HG03439 (cell line): ENCODE measurements around the gene AKT1S1.
"Not testable (repeated sequence)": the region's sequence is repeated elsewhere in the genome, so short reads cannot be mapped to it uniquely, and the experiment has no call there.

Experiments used
- ATAC-seq: cut with Tn5 transposase; IDR thresholded peaks from one replicate; pipeline ENCODE4 v1.9.1; 2021; ENCODE audit warnings: mild to moderate bottlenecking, moderate library complexity; ENCODE audit not compliant: unreplicated experiment

The AKT1S1 gene

DNA sequence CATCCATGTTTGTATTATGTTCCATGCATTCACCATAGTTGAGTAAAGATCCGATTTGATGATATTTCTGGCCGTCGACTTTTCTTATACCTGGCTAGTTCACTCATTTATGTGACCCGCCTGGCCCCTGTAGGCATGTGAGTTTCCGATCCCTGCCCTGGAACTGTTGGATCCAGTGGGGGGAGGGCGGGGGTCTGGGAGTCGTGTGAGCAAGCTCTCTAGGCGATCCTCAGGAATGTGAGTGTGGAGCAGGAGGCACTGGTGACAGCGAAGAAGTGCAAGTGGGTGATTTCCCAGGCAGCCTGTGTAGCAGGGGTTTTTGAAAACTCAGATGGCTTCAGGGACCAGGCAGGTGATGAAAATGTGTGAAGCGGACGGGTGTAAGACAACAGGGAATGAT, 36.8 kb downstream of the AKT1S1 start:
- ATAC-seq, result no peak

DNA sequence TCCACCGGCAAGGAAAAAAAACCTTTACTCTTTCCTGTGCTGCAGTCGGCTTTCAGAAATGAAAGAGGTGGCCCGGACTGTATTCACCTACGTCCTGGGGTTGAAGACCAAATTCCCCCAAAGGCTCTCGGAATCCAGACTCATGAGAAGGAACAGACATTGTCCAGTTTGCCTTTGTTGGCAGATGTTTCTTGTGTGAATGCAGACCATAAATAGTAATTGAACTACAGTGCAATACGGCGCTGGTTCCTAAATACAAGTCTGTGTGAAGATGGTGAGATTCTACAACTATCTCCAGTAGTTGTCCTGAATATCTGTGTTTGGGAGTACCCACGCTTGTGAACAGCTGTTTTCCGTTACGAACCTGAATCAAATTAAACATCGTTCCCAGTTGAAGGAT, 37.4 kb downstream of the AKT1S1 start:
- ATAC-seq, result no peak

DNA sequence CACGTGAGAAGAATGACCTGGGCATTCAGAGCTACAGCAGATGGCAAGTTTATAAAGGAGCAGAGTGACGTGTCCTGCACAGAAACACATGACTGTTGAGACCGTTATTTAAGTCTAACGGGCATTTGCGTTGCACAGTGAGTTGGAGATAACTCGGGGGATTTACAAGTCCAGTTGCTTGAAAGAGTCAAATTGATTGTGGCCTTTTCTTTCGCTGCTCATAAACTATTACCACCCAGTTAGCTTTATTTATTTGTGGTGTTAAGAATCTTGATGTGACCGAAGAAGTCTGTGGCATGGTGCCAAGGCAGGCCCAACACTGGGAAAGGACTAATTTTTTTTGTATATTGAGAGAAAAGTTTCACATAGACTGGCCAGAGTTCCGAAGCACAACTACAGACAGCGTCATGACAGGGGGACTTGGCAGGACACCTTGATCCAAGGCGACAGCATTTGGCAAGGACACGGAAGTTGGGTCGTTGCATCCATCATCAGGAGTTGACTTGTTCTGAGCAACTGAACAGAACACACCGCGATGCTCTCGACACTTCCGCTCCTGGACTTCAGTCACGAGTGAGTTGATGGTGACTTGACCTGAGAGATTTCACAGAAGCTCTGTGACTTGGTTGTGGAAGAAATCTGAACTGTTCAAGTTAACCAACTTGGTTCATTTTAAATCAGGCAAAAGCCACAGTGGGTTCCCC, 38.1 kb downstream of the AKT1S1 start:
- ATAC-seq, result no peak

DNA sequence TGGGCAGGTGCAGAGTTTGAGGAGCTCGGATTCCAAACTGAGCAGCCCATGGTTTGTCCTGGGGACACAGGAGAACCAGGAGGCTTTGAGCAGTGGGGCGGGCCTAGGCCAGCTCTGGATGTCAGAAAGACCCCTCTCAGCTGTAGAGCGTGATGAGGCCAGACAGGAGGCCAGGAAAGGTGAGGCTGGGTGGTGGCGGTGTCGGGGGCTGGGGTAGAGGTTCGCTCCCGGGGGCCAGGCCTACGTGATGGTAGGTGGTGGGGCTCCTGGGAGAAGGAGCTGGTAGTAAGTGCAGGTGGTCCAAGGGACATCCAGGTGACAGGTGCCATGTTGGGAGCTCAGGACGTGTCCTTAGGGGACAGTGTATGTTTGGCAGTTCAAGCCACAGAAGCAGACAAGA, 39.7 kb downstream of the AKT1S1 start:
- ATAC-seq, result no peak

DNA sequence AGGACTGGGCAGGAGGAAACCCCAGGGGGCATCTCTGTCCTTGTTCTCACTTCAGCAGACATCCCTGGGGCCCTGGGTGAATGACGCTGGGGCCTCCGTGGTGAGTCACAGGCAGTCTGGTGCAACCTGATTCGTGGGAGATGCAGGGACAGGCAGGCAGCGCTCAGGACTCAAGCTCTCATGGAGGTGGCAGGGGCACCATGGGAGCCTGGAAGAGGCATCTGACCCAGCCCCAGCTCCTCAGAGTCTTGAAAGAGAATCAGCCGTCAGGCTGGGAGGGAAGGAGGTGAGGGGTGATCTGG, 40.2 kb downstream of the AKT1S1 start:
- ATAC-seq, result no peak

DNA sequence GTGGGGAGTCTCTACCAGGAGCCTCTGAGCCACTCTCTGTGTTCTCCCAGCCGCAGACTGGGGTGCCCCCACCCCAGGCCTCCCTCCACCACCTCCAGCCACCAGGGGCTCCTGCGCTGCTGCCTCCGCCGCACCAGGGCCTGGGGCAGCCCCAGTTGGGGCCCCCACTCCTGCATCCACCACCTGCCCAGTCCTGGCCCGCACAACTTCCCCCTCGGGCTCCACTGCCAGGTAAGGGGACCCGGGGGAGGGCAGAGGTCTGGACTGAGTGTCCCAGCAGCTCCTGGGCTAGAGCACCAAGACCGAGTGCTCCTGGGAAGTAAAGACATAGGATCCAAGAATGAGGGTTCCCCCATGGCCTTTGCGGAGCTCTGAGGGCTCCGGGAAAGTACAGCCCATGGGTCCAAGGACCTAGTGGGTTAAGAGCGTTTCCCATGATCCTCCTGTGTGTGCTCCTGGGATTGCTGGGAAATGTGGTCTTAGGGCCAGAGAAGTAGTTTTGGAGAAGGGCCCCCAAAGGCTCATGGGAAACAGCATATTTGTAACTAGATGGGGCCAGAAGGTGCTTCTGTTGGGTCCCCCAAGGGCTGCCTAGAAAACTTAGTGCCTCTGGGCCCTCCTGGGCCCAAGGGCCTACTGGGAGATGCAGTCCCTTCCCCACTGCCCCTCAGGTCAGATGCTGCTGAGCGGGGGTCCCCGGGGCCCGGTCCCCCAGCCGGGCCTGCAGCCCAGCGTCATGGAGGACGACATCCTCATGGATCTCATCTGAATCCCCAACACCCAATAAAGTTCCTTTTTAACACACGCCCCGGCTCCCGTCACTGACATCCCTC, 40.8 kb downstream of the AKT1S1 start:
- ATAC-seq, result no peak

DNA sequence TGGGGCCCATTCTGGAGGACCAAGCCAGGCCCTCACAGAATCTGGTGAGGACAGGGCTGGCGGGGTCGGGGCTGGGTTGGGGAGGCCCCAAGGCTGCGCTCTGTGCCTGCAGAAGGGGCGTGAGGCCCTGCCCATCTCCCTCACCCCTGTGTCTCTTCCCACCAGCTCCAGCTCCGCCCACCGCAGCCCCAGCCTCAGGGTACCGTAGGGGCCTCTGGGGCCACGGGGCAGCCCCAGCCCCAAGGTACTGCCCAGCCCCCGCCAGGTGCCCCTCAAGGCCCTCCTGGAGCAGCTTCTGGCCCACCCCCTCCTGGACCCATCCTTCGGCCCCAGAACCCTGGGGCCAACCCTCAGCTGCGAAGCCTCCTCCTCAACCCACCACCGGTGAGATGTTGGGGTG, 41.6 kb downstream of the AKT1S1 start:
- ATAC-seq, result no peak

DNA sequence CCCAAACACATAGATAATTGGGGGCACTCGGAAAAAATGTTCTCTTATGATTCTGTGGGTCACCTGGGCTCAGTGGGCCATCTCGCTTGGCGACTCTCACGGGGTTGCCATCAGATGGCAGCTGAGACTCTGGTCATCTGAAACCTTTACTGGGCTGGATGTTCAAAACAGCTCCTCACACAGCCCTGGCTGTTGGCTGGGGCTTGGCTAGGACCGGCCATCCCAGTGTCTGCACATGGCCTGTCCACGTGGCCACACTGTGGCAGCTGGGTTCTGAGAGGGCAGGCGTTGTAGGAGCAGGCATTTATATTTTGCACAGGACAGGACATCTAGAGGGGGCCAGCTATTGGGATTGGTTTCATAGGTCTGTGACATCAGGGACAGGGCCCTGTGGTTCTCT, 43.6 kb downstream of the AKT1S1 start:
- ATAC-seq, result no peak

DNA sequence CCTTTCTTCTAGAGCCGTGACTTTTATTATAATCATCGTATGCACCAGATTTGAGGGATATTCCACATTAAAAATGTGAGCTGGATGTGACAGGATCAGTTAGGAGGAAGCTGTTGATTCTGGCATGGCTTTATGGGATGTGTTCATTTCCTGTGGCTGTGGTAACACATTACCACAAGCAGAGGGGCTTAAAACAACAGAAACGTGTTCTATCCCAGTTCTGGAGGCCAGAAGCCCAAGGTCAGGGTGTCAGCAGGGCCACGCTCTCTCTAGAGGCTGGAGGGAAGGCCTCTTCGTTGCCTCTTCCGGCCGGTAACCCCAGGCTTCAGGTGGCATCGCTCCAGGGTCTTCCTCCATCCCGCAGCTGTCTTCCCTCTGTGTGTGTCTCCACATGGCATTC, 44.6 kb downstream of the AKT1S1 start:
- ATAC-seq, result no peak

DNA sequence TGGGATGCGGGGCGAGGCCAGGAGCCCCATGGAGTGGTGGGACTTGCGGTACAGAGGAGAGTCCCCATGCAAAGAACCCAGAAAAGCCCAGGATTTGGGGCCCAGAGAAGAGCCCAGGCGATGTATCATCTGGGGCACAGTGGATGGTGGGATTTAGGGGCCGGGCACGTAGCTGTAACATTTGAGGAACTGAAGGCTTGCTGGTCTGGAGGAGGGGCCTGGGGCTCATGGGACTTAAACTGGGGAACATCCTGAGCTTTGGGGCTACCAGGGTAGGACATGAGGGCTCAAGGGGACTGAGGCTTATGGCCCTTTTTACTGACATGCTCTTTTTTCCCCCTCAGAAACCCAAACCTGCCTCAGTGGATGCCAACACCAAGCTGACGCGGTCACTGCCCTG, 45.6 kb downstream of the AKT1S1 start:
- no peak for ATAC-seq

DNA sequence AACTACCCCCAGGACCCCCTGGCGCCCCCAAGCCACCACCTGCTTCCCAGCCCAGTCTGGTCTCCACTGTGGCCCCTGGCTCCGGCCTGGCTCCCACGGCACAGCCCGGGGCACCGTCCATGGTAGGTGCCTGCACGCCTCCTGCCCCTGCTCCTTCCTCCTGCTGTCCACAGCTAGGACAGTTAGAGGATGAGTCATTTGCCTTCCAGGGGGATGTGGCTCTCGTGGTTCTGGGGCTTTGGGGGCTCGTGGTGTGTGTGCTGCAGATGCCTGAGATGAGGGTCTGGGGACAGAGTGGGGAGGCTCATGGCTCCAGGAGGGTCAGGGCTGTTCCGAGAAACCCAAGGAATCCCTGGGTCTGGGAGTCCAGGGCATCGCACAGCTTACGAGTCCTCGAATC, 46.4 kb downstream of the AKT1S1 start:
- no peak for ATAC-seq

DNA sequence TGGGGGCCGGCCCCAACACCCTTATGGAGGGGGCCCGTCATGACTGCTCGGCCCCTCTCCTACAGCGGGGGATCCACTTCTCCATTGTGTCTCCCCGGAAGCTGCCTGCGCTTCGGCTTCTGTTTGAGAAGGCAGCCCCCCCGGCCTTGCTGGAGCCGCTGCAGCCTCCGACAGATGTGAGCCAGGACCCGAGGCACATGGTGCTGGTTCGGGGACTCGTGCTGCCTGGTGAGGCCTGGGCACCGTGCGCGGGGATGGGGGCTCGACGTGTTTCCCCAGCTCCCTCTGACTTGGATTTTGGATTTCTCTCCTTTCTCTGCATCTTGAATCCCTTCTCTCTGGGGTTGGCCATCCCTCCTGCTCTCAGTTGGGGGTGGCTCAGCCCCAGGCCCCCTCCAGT, 47.4 kb downstream of the AKT1S1 start:
- no peak for ATAC-seq

DNA sequence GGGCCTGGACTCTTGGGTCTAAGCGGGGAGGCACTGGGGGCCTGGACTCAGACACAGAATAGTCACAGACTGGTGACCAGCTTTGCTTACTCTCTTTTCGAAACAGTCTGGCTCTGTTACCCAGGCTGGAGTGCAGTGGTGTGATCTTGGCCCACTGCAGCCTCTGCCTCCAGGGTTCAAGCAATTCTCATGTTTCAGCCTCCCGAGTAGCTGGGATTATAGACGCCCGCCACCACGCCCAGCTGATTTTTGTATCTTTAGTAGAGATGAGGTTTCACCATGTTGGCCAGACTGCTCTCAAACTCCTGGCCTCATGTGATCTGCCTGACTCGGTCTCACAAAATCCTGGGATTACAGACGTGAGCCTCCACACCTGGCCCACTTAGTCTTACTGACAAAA, 48.0 kb downstream of the AKT1S1 start:
- ATAC-seq, result no peak

DNA sequence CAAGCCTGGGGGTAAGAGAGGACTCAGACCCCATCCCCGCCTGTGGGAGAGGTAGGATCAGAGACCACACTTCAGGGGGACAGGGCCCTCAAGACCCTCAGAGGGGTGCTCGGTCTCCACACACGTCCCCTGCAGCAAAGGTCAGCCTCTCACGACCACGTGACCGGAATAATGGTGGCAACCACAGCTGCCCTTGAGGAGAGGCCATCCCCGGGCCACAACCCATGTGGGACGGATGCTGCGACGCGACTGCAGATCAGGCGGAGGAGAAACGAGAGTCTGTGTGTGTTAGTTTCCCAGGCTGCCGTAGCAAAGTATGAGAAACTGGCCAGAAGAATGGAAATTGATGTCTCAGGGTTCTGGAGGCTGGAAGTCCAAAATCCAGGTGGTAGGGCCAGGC, 50.1 kb downstream of the AKT1S1 start:
- no peak for ATAC-seq

DNA sequence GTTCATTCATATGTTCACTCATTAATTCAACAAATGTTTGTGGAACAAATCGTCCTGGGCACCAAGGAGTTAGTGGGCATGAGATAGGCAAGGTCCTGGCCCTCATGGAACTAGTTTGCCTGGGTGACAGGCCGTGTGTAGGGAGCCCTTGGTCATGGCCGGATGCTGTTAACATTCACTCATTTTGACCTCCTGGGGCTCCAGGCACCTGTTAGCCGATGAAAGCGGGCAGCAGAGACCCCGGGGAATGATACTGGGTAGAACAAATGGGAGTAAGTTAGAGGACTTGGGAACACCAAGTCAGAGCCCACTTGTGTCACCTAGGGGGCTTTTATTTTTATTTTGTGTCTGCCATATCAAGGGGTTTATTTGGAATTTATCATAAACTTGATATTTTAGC, 52.5 kb downstream of the AKT1S1 start:
- ATAC-seq, result no peak

DNA sequence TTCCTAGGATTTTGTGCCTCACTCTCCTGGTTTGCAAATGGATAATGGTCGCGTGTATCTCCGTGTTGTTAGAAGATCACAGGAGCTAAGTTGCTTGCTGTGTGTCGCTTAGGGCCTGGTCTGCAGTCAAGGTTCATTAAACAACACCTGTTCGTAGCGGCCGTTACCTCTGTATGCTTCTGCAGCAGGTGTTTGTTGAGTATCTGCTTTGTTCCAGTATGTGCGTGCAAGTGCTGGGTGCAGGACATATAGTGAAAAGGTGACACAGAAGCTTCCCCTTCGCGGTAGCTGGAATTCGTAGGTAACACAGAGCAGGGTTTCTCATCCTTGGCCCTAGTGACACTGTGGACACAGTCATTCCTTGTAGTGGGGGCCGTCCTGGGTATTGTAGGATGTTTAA, 53.7 kb downstream of the AKT1S1 start:
- no peak for ATAC-seq

DNA sequence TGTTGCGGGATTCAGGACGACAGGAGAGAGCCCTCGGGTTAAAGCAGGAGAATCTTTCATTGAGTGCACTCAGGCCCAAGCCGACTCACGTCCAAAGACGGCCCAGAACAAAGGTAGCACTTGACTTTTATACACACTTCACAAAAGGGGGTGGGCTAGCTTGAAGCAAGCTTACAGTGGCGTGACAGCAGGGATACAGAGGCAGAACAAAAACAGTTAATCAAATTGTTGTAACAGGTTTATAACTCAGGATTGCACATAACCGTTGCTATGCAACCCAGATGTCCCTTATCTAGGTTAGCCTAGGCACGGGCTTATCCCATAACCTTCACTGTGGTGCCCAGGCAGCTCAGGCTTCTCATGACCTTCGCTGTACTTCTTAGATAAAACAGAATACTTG, 57.0 kb downstream of the AKT1S1 start:
- no peak for ATAC-seq

DNA sequence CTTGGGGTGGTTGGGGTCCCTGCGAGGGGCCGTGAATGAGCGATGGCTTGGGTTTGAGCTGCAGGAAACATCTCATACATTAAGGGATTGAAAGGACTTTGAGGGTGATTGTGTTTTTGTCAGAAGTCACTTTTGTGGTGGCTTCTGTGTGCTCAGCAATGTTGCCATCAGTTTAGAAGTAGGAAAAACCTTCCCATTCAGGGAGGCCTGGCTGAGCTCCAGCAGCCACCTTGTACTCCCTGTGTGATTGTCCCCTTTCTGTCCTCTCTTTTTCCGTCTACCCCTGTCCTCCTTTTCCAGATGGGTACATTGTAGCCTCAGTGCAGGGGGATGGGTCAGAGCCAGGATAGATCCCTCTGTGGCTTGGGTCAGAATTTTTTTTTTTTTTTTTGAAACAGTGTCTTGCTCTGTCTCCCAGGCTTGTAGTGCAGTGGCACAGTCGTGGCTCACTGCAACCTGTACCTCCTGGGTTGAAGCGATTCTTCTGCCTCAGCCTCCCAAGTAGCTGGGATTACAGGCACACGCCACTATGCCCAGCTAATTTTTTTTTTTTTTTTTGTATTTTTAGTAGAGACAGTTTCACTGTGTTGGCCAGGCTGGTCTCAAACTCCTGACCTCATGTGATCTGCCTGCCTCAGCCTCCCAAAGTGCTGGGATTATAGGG, 57.6 kb downstream of the AKT1S1 start:
- not testable (repeated sequence) for ATAC-seq
